ENCODE results near the gene ABCG4.
"Not testable (repeated sequence)": the region's sequence is repeated elsewhere in the genome, so short reads cannot be mapped to it uniquely, and the experiment has no call there.

ABCG4 gene

GRCh38 chr11:119180729-119181676, 32.2 kb downstream of the ABCG4 start:
- TF ChIP-seq, protein P1, sequence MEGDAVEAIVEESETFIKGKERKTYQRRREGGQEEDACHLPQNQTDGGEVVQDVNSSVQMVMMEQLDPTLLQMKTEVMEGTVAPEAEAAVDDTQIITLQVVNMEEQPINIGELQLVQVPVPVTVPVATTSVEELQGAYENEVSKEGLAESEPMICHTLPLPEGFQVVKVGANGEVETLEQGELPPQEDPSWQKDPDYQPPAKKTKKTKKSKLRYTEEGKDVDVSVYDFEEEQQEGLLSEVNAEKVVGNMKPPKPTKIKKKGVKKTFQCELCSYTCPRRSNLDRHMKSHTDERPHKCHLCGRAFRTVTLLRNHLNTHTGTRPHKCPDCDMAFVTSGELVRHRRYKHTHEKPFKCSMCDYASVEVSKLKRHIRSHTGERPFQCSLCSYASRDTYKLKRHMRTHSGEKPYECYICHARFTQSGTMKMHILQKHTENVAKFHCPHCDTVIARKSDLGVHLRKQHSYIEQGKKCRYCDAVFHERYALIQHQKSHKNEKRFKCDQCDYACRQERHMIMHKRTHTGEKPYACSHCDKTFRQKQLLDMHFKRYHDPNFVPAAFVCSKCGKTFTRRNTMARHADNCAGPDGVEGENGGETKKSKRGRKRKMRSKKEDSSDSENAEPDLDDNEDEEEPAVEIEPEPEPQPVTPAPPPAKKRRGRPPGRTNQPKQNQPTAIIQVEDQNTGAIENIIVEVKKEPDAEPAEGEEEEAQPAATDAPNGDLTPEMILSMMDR (conservative IDR thresholded peaks at IDR 0.05; ENCODE audit: low read depth, low read length), result no peak
- H3K4me3 ChIP-seq (ENCODE audit: low read depth, low read length), result no peak overlapping the region

GRCh38 chr11:119181677-119182412, 33.0 kb downstream of the ABCG4 start:
- H3K4me3 ChIP-seq (ENCODE audit: low read depth, low read length), result no peak overlapping the region
- TF ChIP-seq, protein P1 (conservative IDR thresholded peaks at IDR 0.05; ENCODE audit: low read depth, low read length), result no peak
- no peak for DNase-seq (ENCODE audit: low read depth)

More at GRCh38 chr11:119180729-119181676, 32.2 kb downstream of the ABCG4 start:
- no peak for DNase-seq (ENCODE audit: low read depth)

- not testable (repeated sequence) for H3K4me3 ChIP-seq (ENCODE audit: low read depth, low read length); DNase-seq (ENCODE audit: low read depth)
These were observed 35.5 kb downstream of the ABCG4 start for GRCh38 chr11:119184399-119184798.

GRCh38 chr11:119185981-119186634, 37.3 kb downstream of the ABCG4 start:
- no peak for DNase-seq (ENCODE audit: low read depth)
- TF ChIP-seq, protein P1 (conservative IDR thresholded peaks at IDR 0.05; ENCODE audit: low read depth, low read length), result no peak
- H3K4me3 ChIP-seq (ENCODE audit: low read depth, low read length), result no peak overlapping the region

GRCh38 chr11:119187123-119187892, 38.5 kb downstream of the ABCG4 start:
- DNase-seq (ENCODE audit: low read depth), result no peak
- TF ChIP-seq, protein P1 (conservative IDR thresholded peaks at IDR 0.05; ENCODE audit: low read depth, low read length), result no peak
- H3K4me3 ChIP-seq (ENCODE audit: low read depth, low read length), result no peak overlapping the region

- no peak overlapping the region for H3K4me3 ChIP-seq (ENCODE audit: low read depth, low read length)
- TF ChIP-seq, protein P1 (conservative IDR thresholded peaks at IDR 0.05; ENCODE audit: low read depth, low read length), result no peak
- no peak for DNase-seq (ENCODE audit: low read depth)
These were observed 39.2 kb downstream of the ABCG4 start for GRCh38 chr11:119188067-119188466.

Measured in choroid plexus epithelial cell (primary cell).